Loucy (cell line): Measurements from ENCODE around the gene RPRM.

ENCODE experiments used
- EZH2phosphoT487 ChIP-seq: fragments of 200-600 bp; IDR thresholded peaks from 2 replicates; pipeline ENCODE4 v1.6.1; 2018; ENCODE audit warnings: antibody characterized with exemption, mild to moderate bottlenecking, moderate library complexity, borderline replicate concordance
- TF ChIP-seq, protein P1 (sequence below): fragments of 200-600 bp; sonication (generic); conservative IDR thresholded peaks from 2 replicates; pipeline ENCODE4 v1.5.1; 2014; ENCODE audit warnings: mild to moderate bottlenecking, antibody characterized with exemption, low read length

- TF ChIP-seq, protein P1, sequence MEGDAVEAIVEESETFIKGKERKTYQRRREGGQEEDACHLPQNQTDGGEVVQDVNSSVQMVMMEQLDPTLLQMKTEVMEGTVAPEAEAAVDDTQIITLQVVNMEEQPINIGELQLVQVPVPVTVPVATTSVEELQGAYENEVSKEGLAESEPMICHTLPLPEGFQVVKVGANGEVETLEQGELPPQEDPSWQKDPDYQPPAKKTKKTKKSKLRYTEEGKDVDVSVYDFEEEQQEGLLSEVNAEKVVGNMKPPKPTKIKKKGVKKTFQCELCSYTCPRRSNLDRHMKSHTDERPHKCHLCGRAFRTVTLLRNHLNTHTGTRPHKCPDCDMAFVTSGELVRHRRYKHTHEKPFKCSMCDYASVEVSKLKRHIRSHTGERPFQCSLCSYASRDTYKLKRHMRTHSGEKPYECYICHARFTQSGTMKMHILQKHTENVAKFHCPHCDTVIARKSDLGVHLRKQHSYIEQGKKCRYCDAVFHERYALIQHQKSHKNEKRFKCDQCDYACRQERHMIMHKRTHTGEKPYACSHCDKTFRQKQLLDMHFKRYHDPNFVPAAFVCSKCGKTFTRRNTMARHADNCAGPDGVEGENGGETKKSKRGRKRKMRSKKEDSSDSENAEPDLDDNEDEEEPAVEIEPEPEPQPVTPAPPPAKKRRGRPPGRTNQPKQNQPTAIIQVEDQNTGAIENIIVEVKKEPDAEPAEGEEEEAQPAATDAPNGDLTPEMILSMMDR = no peak
- no peak for TF ChIP-seq EZH2phosphoT487
These were observed 30.6 kb upstream of the RPRM start for GRCh38 chr2:153509133-153509532.
